ENCODE data around the gene GNG14.
"Not testable (repeated sequence)": the region's sequence is repeated elsewhere in the genome, so short reads cannot be mapped to it uniquely, and the experiment has no call there.

The GNG14 gene

DNA sequence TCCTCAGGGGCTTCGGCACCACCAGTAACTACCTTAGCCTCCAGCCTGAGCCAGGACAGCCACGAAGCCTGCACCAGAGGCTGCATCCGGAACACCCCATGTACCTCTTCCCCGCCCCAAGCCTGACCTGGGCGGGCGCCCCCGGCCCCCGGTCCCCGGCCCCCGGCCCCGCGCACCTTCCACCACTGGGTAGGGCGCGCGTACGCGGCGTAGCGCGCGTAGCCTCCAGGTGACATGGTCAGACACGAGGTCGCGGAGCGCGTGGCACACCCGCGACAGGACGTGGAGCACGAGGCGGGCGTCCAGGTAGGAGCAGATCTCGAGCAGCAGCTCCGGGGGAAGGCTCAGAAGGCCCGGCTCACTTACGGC, 8.2 kb downstream of the GNG14 start:
- TF ChIP-seq, protein P1, sequence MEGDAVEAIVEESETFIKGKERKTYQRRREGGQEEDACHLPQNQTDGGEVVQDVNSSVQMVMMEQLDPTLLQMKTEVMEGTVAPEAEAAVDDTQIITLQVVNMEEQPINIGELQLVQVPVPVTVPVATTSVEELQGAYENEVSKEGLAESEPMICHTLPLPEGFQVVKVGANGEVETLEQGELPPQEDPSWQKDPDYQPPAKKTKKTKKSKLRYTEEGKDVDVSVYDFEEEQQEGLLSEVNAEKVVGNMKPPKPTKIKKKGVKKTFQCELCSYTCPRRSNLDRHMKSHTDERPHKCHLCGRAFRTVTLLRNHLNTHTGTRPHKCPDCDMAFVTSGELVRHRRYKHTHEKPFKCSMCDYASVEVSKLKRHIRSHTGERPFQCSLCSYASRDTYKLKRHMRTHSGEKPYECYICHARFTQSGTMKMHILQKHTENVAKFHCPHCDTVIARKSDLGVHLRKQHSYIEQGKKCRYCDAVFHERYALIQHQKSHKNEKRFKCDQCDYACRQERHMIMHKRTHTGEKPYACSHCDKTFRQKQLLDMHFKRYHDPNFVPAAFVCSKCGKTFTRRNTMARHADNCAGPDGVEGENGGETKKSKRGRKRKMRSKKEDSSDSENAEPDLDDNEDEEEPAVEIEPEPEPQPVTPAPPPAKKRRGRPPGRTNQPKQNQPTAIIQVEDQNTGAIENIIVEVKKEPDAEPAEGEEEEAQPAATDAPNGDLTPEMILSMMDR (conservative IDR thresholded peaks at IDR 0.05; ENCODE audit: low read depth, low read length) = no peak
- no peak for DNase-seq (ENCODE audit: low read depth)

DNA sequence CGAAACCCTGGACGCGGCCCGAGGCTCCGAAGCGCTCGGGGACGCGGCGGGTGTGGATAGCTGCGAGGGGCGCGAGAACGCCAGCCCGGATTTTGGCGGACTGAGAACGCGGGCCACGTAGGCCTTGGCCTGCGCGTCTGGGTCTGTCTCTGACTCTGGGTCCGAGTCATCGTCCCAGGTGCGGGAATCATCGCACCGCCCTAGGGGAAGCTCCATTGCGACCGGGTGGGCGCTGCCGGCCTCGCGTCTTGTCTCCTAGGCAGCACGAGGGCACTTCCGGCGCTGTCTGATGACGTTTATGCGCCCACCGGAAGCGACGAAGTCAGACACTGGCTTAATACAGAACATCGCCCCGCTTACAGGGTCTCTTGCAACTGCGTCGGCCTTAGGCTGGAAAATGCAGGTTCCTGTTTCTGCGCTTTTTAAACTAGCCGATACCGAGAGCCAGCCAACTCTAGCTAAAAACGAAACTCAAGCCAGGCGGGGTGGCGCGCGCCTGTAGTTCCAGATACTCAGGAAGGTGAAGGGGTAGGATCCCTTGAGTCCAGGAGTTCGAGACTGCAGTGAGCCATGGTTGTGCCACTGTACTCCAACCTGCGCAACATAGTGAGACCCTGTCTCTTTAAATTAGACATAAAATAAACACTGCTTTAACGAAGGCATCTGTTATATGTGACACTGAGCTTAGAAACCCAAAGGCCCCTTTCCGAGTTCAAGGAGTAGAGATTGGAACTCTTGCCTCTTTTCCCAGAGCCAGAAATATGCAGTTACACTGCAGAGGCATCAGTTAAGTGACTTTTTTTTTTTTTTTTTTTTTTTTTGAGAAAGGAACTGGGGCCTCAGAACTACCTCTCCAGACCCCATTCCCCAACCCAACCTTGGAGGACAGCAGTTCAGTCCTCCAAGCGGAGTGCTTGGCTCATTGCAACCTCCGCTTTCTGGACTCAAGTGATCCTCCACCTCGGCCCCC, 8.9 kb downstream of the GNG14 start, which contains the start of gene FBXW9:
FBXW9 (minus strand) TSS at position 266 of the 970 bp plus-strand sequence; CDS start at position 216, 50 bp downstream.
- peak; percentile 97 for DNase-seq (ENCODE audit: low read depth)

More for the DNA sequence above, 8.2 kb downstream of the GNG14 start:
- H3K4me3 ChIP-seq (ENCODE audit: low read depth, low read length) = peak overlapping the region; percentile 93

DNA sequence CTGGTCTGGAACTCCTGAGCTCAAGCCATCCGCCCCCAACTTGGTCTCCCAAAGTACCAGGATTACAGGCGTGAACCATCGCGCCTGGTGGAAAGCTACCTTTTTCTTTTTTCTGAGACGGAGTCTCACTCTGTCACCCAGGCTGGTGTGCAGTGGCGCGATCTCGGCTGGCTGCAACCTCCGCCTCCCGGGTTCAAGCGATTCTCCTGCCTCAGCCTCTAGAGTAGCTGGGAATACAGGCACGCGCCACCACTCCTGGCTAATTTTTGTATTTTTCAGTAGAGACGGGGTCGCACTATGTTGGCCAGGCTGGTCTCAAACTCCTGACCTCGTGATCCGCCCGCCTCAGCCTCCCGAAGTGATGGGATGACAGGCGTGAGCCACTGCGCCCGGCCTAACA, 9.6 kb downstream of the GNG14 start:
- not testable (repeated sequence) for DNase-seq (ENCODE audit: low read depth); H3K4me3 ChIP-seq (ENCODE audit: low read depth, low read length)

More for the DNA sequence above, 8.9 kb downstream of the GNG14 start, which contains the start of gene FBXW9:
- TF ChIP-seq, protein P1 (conservative IDR thresholded peaks at IDR 0.05; ENCODE audit: low read depth, low read length) = no peak
- H3K4me3 ChIP-seq (ENCODE audit: low read depth, low read length) = peak within 1 kb of the TSS; percentile 93

DNA sequence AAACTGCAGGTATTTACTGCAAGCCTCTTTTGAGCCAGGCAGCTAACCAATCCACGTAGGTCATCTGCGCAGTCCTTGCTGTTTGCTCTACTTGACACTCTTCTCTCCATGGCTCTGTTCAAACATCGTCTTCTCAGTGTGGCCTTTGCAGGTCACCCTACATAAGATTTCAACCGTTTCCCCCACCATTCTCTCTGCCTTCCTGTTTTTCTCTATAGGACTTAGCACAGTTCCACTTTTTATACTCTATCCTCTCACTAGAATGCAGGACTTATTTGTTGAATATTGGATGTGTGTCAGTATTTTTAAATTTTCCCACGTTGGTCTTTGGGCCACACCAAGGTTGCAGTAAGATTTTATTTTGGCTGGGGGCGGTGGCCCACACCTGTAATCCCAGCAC, 10.3 kb downstream of the GNG14 start:
- H3K4me3 ChIP-seq (ENCODE audit: low read depth, low read length) = no peak overlapping the region
- DNase-seq (ENCODE audit: low read depth) = no peak
- TF ChIP-seq, protein P1 (conservative IDR thresholded peaks at IDR 0.05; ENCODE audit: low read depth, low read length) = no peak

DNA sequence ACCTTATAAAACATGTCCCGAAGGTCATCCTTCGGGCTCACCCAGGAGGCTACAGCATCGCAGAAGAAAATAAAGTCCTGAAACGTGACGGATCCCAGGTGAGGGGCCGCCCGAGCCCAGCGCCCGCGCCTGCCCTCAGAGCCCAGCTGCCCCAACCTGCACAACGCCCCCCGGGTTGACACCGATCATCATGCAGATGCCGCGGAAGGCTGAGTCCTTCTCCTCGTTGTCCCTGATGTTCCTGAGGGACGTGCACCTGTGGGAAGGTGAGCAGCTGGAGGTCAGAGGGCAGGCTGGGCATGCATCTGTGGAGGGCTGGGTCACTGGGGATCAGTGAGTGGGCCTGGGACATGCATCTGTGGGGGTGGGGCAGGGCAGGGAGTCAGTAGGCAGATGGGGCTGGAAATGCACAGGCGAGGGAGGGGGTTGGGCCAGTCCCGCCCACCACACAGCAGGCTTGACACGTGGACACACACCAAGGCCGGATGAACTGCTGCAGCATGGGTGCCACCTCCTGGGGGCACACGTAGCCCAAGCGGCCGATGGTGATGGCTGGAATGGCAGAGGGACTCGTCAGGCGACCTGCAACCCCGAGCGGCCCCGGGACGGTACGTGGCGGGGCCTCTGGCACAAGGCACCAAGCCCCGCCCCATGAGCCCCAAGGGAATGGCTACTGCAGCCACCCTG, 13.9 kb downstream of the GNG14 start:
- DNase-seq (ENCODE audit: low read depth) = no peak
- no peak overlapping the region for H3K4me3 ChIP-seq (ENCODE audit: low read depth, low read length)
- TF ChIP-seq, protein P1 (conservative IDR thresholded peaks at IDR 0.05; ENCODE audit: low read depth, low read length) = no peak

DNA sequence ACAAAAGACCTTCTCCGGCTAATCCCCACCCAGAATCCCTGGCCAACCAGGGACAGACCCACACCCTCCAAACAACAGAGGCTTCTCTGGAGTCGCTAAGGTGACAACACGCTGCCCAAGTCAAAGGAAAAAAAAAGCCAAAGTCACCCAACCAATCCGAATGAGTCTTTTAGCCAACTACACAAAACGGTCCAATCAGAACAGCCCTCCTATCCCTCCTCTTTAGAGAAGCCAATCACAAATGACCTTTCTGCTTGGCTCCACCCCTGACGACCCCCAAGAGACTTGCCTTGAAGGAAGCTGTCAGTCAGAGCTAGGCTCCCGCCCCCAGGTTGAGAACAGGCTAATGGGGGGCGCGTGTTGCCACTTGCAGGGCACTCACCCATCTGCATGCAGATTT, 15.2 kb downstream of the GNG14 start:
- DNase-seq (ENCODE audit: low read depth) = peak; percentile 65
- H3K4me3 ChIP-seq (ENCODE audit: low read depth, low read length) = no peak overlapping the region
- TF ChIP-seq, protein P1 (conservative IDR thresholded peaks at IDR 0.05; ENCODE audit: low read depth, low read length) = no peak

DNA sequence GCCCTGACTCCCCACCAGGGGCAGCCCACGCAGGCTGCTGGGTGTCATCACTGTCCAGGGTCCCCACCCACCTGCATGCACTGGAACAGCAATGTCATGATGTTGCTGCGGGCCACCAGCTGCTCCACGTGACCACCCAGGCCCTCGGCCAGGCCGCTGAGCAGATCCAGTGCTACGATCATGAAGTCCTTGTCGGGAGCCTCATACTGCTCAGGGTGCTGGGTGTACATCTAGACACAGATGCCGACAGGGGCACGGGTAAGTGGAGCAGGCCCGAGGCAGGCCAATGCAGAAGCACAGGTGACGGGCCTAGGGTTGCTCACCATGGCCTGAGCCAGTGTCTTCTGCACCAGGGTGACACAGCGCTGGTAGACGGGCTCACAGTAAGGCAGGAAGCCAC, 17.4 kb downstream of the GNG14 start:
- no peak for DNase-seq (ENCODE audit: low read depth)
- no peak overlapping the region for H3K4me3 ChIP-seq (ENCODE audit: low read depth, low read length)
- TF ChIP-seq, protein P1 (conservative IDR thresholded peaks at IDR 0.05; ENCODE audit: low read depth, low read length) = no peak

All from choroid plexus epithelial cell (primary cell).